Endothelial cell of umbilical vein (primary cell): ENCODE data around the gene TRNAU1AP. TPM values are rescaled to one million over a fixed set of nuclear protein-coding genes. Genes with fewer than 3 reads are reported as not detected.
A peak's percentile ranks its signal among the peaks of the same experiment; 100 is the strongest.

Experiments
- BruUV-seq: library from RNA; stranded (reverse); fragments of 400-500 nt; replicated peaks from 2 replicates; lab custom pipeline; 2021; lab: Mats Ljungman, UMichigan
- CTCF ChIA-PET: fragments of 300-600, 350-600 bp; sonication (Branson Sonifier 250); formaldehyde crosslinking; loops from one replicate; lab custom pipeline; 2021; ENCODE audit warnings: antibody characterized with exemption, inconsistent platforms; lab: Charles Lee
- POLR2A ChIA-PET: fragments of 300-600, 350-600 bp; sonication (Branson Sonifier 250); formaldehyde crosslinking; loops from one replicate; lab custom pipeline; 2021; ENCODE audit warnings: antibody characterized with exemption, inconsistent platforms; lab: Charles Lee
- DNase-seq: peaks from one replicate; pipeline ENCODE4 v3.0.0-alpha.2; 2011; ENCODE audit warnings: low read depth, low spot score
- FAIRE-seq: peaks from 2 replicates; lab custom pipeline; 2011; peaks lifted over from hg19 to GRCh38; lab: Jason Lieb, UNC
- H2AFZ ChIP-seq: 2 replicates; pipeline ENCODE4 v1.6.0; 2012; ENCODE audit warnings: low read depth, low read length, control low read depth, inconsistent platforms
- H3K27ac ChIP-seq: 2 replicates; pipeline ENCODE4 v1.5.1; 2011; ENCODE audit warnings: low read depth, mild to moderate bottlenecking, control low read depth, low read length, moderate library complexity; ENCODE audit not compliant: insufficient read depth
- H3K27me3 ChIP-seq, 2 experiments: 2 replicates each; pipeline versions ENCODE4 v1.6.0 to v1.6.1; 2011; ENCODE audit warnings: low read length in 2 of 2, mixed read lengths in 1 of 2; ENCODE audit not compliant: control insufficient read depth in 2 of 2, insufficient read depth in 2 of 2
- H3K36me3 ChIP-seq, 2 experiments: 2 replicates in 1 of 2; 3 replicates in 1 of 2; pipeline ENCODE4 v1.5.1; 2011; ENCODE audit warnings: low read length in 2 of 2, mild to moderate bottlenecking in 1 of 2, moderate library complexity in 1 of 2; ENCODE audit not compliant: control insufficient read depth in 2 of 2, insufficient read depth in 2 of 2; ENCODE audit errors: extremely low read depth in 1 of 2
- H3K4me1 ChIP-seq: 3 replicates; pipeline ENCODE4 v1.5.1; 2011; ENCODE audit warnings: mild to moderate bottlenecking, low read length; ENCODE audit not compliant: control insufficient read depth, insufficient read depth; ENCODE audit errors: extremely low read depth
- H3K4me2 ChIP-seq: 2 replicates; pipeline ENCODE4 v1.6.1; 2011; ENCODE audit warnings: low read length, control low read depth, mixed read lengths; ENCODE audit not compliant: insufficient read depth
- H3K4me3 ChIP-seq, 3 experiments: fragments of 200-600 bp in 1 of 3; sonication (generic), shearing (Covaris generic) in 1 of 3; replicated peaks in 1 of 3; 2 replicates each; pipeline ENCODE4 v1.5.1; 2011 to 2016; ENCODE audit warnings: control low read depth in 3 of 3, low read length in 3 of 3, mild to moderate bottlenecking in 2 of 3, inconsistent platforms in 1 of 3, low read depth in 1 of 3, moderate library complexity in 1 of 3; ENCODE audit not compliant: insufficient read depth in 1 of 3
- H3K79me2 ChIP-seq: 2 replicates; pipeline ENCODE4 v1.6.0; 2012; ENCODE audit warnings: low read length, inconsistent platforms; ENCODE audit not compliant: control insufficient read depth, insufficient read depth
- H3K9ac ChIP-seq: replicated peaks from 2 replicates; pipeline ENCODE3; 2011; ENCODE audit warnings: low read length, control low read depth; ENCODE audit not compliant: insufficient read depth; ENCODE audit errors: extremely low read depth
- H3K9me1 ChIP-seq: replicated peaks from 3 replicates; pipeline ENCODE4 v1.6.0; 2011; ENCODE audit warnings: mild to moderate bottlenecking, low read length; ENCODE audit not compliant: control insufficient read depth, insufficient read depth; ENCODE audit errors: extremely low read depth
- H3K9me3 ChIP-seq: replicated peaks from 2 replicates; pipeline ENCODE4 v1.5.1; 2012; ENCODE audit warnings: low read length, inconsistent platforms; ENCODE audit not compliant: control insufficient read depth, insufficient read depth
- H4K20me1 ChIP-seq: replicated peaks from 2 replicates; pipeline ENCODE3; 2011; ENCODE audit warnings: mild to moderate bottlenecking, low read length; ENCODE audit not compliant: control insufficient read depth, insufficient read depth; ENCODE audit errors: extremely low read depth
- EZH2 ChIP-seq: IDR thresholded peaks from 2 replicates; pipeline ENCODE4 v1.6.1; 2012; ENCODE audit warnings: borderline replicate concordance, low read depth, mild to moderate bottlenecking, moderate library complexity, low read length, inconsistent platforms; ENCODE audit not compliant: severe bottlenecking
- FOS ChIP-seq: IDR thresholded peaks from 2 replicates; pipeline ENCODE4 v1.6.1; 2011; ENCODE audit warnings: mild to moderate bottlenecking, low read length, moderate library complexity, borderline replicate concordance; ENCODE audit not compliant: insufficient read depth
- GATA2 ChIP-seq: IDR thresholded peaks from 2 replicates; pipeline ENCODE4 v1.7.0; 2011; ENCODE audit warnings: low read depth, mild to moderate bottlenecking, moderate library complexity, mixed read lengths, low read length; ENCODE audit not compliant: insufficient read length, insufficient read depth
- JUN ChIP-seq: IDR thresholded peaks from 2 replicates; pipeline ENCODE4 v1.6.1; 2011; ENCODE audit warnings: borderline replicate concordance, low read depth; ENCODE audit not compliant: insufficient read length, insufficient read depth
- MYC ChIP-seq: IDR thresholded peaks from one replicate; pipeline ENCODE4 v1.6.1; 2011; ENCODE audit warnings: mild to moderate bottlenecking, low read depth, low read length
- POLR2A ChIP-seq: IDR thresholded peaks from 2 replicates; pipeline ENCODE4 v1.6.1; 2012; ENCODE audit warnings: low read depth, mild to moderate bottlenecking, control low read depth, low read length
- POLR2AphosphoS5 ChIP-seq: IDR thresholded peaks from 2 replicates; pipeline ENCODE4 v1.6.1; 2012; ENCODE audit warnings: low read depth, mild to moderate bottlenecking, control low read depth, low read length, moderate library complexity; ENCODE audit not compliant: insufficient read depth
- dilution Hi-C: fragments of 300-500 bp; cut with MboI; formaldehyde crosslinking; loops from one replicate; pipeline ENCODE4 v1.15.0; 2019; ENCODE audit warnings: low sequenced_read_pairs; ENCODE audit not compliant: extremely low pct_ligation_motif_present
- intact Hi-C: fragments of 100-400 bp; cut with micrococcal nuclease; formaldehyde crosslinking; loops from one replicate; pipeline ENCODE4 v1.10.0; 2022
- polyA plus RNA-seq, 4 experiments: library from polyadenylated mRNA; depleted of rRNA in 3 of 4; stranded (reverse) in 3 of 4; unstranded in 1 of 4; fragments of >200 nt; gene quantifications; 2 replicates each; pipeline versions ENCODE4 v1.2.1 to v1.2.3, GENCODE V29; 2011 to 2012; ENCODE audit warnings: missing spikeins in 1 of 4
- total RNA-seq: library from RNA; stranded (reverse); gene quantifications from 2 replicates; pipeline ENCODE4 v1.2.3, GENCODE V29; 2021
- TF ChIP-seq, protein P1 (sequence below), 2 donors: IDR thresholded peaks; 1 replicate in 1 of 2; 2 replicates in 1 of 2; pipeline ENCODE4 v1.5.1; 2011; ENCODE audit warnings: low read length in 2 of 2, mild to moderate bottlenecking in 2 of 2, moderate library complexity in 2 of 2, control low read depth in 1 of 2, inconsistent platforms in 1 of 2, low read depth in 1 of 2; ENCODE audit not compliant: insufficient read depth in 1 of 2; ENCODE audit errors: extremely low read depth in 1 of 2
- TF ChIP-seq, protein P2 (sequence below): IDR thresholded peaks from 2 replicates; pipeline ENCODE4 v1.6.1; 2011; ENCODE audit not compliant: insufficient read depth, insufficient read length

Gene TRNAU1AP
- total and polyA plus RNA-seq, 2 donors (not counting 3 experiments of a cell fraction or from before 2014, with no cell fraction given): 32.7 to 46.2 TPM

DNA sequence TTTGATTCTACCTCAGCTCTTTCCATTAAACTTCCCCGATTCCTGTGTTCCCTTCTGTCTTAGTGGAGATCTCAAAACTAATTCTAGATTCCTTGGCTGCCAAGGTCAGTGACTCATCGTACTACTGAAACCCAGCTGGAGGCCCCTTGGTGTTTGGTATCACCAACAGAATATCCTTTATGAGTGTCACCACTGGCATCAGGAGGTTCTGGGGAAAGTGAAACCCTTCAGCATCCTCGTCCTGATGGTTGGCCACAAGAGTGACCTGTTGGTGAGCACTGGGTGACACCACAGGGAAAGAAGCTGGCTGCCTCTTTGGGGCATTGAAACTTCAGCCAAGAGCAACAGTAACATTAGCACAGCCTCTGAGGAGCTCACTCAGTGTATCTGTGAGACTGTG lies 48.8 kb downstream of the TRNAU1AP start:
- Histone ChIP-seq H3K4me1 (peaks cover 8% of the 10 kb centered on the region), H3K79me2 (no peaks in the 10 kb centered on the region), H3K27me3 (no peaks in the 10 kb centered on the region), H3K9me3 (no peaks in the 10 kb centered on the region), H3K9ac (no peak overlapping the region), H3K36me3 (peaks cover 0 to 2% of the 10 kb centered on the region in 2 experiments), H3K4me3 (no peak overlapping the region), H3K4me2 (no peak overlapping the region), H2AFZ (no peak overlapping the region), H3K9me1 (no peaks in the 10 kb centered on the region), H4K20me1 (no peaks in the 10 kb centered on the region), H3K27ac (peak overlapping the region; percentile 2)
- TF ChIP-seq FOS (peak; percentile 60), POLR2AphosphoS5 (no peak), JUN (peak; percentile 56), MYC (no peak), EZH2 (no peak), GATA2 (no peak), POLR2A (no peak)
- TF ChIP-seq, protein P1, sequence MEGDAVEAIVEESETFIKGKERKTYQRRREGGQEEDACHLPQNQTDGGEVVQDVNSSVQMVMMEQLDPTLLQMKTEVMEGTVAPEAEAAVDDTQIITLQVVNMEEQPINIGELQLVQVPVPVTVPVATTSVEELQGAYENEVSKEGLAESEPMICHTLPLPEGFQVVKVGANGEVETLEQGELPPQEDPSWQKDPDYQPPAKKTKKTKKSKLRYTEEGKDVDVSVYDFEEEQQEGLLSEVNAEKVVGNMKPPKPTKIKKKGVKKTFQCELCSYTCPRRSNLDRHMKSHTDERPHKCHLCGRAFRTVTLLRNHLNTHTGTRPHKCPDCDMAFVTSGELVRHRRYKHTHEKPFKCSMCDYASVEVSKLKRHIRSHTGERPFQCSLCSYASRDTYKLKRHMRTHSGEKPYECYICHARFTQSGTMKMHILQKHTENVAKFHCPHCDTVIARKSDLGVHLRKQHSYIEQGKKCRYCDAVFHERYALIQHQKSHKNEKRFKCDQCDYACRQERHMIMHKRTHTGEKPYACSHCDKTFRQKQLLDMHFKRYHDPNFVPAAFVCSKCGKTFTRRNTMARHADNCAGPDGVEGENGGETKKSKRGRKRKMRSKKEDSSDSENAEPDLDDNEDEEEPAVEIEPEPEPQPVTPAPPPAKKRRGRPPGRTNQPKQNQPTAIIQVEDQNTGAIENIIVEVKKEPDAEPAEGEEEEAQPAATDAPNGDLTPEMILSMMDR (IDR thresholded peaks at IDR 0.05; ENCODE audit: extremely low read depth in 1 of 2, insufficient read depth in 1 of 2, low read depth in 1 of 2, low read length in 2 of 2): no peak
- TF ChIP-seq, protein P2, sequence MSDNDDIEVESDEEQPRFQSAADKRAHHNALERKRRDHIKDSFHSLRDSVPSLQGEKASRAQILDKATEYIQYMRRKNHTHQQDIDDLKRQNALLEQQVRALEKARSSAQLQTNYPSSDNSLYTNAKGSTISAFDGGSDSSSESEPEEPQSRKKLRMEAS: no peak
- peak; percentile 89 for FAIRE-seq
- no TSS peak for BruUV-seq
- peak; percentile 39 for DNase-seq
- intact Hi-C loops: loop anchor here (1.0 to 2.0 kb wide), 3 partner anchors 49 to 275 kb away; partner anchors contain the start of gene TRNAU1AP
- POLR2A ChIA-PET: interaction anchor here (0.8 to 1.3 kb wide), 2 partner anchors 20 to 21 kb away, joined by 4 to 6 read pairs; no protein-coding TSS in a partner anchor
- dilution Hi-C loops: loop anchor here (25.0 kb wide), 1 partner anchor 339 kb away; the partner anchor contains the start of gene SESN2
- CTCF ChIA-PET: interaction anchor here (0.8 to 6.1 kb wide), 16 partner anchors 9 to 353 kb away, joined by 3 to 192 read pairs (median 10); partner anchors contain the start of genes RAB42 and TRNAU1AP
